ENCODE results near the gene RHBDD1.

- TF ChIP-seq EP300 (IDR thresholded peaks at IDR 0.05), result no peak
- TF ChIP-seq, protein P1, sequence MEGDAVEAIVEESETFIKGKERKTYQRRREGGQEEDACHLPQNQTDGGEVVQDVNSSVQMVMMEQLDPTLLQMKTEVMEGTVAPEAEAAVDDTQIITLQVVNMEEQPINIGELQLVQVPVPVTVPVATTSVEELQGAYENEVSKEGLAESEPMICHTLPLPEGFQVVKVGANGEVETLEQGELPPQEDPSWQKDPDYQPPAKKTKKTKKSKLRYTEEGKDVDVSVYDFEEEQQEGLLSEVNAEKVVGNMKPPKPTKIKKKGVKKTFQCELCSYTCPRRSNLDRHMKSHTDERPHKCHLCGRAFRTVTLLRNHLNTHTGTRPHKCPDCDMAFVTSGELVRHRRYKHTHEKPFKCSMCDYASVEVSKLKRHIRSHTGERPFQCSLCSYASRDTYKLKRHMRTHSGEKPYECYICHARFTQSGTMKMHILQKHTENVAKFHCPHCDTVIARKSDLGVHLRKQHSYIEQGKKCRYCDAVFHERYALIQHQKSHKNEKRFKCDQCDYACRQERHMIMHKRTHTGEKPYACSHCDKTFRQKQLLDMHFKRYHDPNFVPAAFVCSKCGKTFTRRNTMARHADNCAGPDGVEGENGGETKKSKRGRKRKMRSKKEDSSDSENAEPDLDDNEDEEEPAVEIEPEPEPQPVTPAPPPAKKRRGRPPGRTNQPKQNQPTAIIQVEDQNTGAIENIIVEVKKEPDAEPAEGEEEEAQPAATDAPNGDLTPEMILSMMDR (IDR thresholded peaks at IDR 0.05), result no peak
These were observed 19.9 kb downstream of the RHBDD1 start for GRCh38 chr2:226855787-226856186.
